GM18517 (cell line): ENCODE measurements around the gene KLHDC9.

Experiments
- ATAC-seq: cut with Tn5 transposase; IDR thresholded peaks from one replicate; pipeline ENCODE4 v1.9.1; 2021; ENCODE audit warnings: mild to moderate bottlenecking, moderate library complexity; ENCODE audit not compliant: unreplicated experiment

Gene KLHDC9

GRCh38 chr1:161128591-161129420 lies 30.6 kb downstream of the KLHDC9 start:
- no peak for ATAC-seq

GRCh38 chr1:161130266-161130665 lies 32.1 kb downstream of the KLHDC9 start:
- no peak for ATAC-seq

GRCh38 chr1:161131523-161132409 lies 33.6 kb downstream of the KLHDC9 start:
- ATAC-seq, result no peak

- peak; percentile 94 for ATAC-seq
Measured at GRCh38 chr1:161132410-161133219, 34.5 kb downstream of the KLHDC9 start, which contains the start of gene DEDD. Gene DEDD, minus strand, starts transcription at chr1:161132667. Its CDS starts 8,205 bp downstream, at chr1:161124462.

GRCh38 chr1:161133220-161133740 lies 35.1 kb downstream of the KLHDC9 start:
- peak; percentile 3 for ATAC-seq

- no peak for ATAC-seq
Measured at GRCh38 chr1:161137881-161138280, 39.7 kb downstream of the KLHDC9 start.

- ATAC-seq, result no peak
Measured at GRCh38 chr1:161138431-161138830, 40.3 kb downstream of the KLHDC9 start.

- no peak for ATAC-seq
Measured at GRCh38 chr1:161139766-161140165, 41.6 kb downstream of the KLHDC9 start.

GRCh38 chr1:161140755-161141400 lies 42.7 kb downstream of the KLHDC9 start:
- no peak for ATAC-seq

- ATAC-seq, result no peak
Measured at GRCh38 chr1:161145832-161146231, 47.7 kb downstream of the KLHDC9 start.
